ENCODE results near the gene C1orf50.

- no peak for TF ChIP-seq POLR2A (IDR thresholded peaks at IDR 0.05)
- TF ChIP-seq, protein P1, sequence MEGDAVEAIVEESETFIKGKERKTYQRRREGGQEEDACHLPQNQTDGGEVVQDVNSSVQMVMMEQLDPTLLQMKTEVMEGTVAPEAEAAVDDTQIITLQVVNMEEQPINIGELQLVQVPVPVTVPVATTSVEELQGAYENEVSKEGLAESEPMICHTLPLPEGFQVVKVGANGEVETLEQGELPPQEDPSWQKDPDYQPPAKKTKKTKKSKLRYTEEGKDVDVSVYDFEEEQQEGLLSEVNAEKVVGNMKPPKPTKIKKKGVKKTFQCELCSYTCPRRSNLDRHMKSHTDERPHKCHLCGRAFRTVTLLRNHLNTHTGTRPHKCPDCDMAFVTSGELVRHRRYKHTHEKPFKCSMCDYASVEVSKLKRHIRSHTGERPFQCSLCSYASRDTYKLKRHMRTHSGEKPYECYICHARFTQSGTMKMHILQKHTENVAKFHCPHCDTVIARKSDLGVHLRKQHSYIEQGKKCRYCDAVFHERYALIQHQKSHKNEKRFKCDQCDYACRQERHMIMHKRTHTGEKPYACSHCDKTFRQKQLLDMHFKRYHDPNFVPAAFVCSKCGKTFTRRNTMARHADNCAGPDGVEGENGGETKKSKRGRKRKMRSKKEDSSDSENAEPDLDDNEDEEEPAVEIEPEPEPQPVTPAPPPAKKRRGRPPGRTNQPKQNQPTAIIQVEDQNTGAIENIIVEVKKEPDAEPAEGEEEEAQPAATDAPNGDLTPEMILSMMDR (IDR thresholded peaks at IDR 0.05) = no peak
These were observed 18.1 kb downstream of the C1orf50 start, which contains the start of gene TMEM269 for GRCh38 chr1:42784946-42785693.

Measured in upper lobe of left lung (tissue), 4 donors.